Measurements from ENCODE around the gene CILP2.

The CILP2 gene

GRCh38 chr19:19571071-19571786, 33.2 kb downstream of the CILP2 start:
- no peak for DNase-seq

GRCh38 chr19:19575411-19575810, 37.3 kb downstream of the CILP2 start:
- no peak for DNase-seq

- DNase-seq: no peak
Observed at GRCh38 chr19:19578252-19578651, 40.2 kb downstream of the CILP2 start.

GRCh38 chr19:19579533-19580361, 41.7 kb downstream of the CILP2 start:
- no peak for DNase-seq

DNA sequence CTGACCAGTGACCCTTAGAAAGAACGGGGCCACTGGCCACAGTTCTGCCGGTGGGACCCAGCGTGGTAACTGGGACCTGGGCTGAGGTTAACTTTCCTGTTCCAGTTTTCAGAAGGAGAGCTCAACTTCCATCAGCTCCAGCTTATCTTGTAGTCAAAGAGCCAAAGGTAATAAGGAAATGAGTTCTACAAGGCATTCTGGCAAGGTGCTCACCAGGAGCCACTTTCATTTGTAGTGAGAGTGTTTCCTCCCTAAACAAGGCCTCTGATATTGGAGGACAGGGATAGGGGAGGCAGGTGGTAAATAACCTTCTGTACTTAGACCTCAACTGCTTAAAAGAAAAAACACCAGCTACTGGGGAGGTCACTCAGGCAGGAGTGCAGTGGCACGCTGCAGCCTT, 42.4 kb downstream of the CILP2 start:
- DNase-seq: no peak

DNA sequence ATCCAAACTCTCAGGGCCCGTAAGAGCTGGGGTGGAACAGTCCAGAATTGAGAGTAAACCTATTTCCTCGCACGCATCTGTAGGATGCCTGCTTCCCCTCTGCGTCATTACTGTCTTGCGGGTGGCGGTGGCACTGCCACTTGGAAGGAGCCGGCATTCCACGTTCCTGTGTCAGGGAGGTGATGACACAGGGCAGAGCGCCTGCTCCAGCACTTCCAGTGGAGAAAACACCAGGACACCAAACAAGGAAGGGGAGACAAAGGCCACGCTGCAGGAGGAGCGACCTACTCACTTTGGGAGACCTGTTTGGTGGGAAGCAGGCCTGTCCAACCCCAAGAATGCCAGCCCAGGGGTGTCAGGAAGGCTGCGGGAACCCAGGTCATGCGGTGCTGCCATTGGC, 43.3 kb downstream of the CILP2 start:
- no peak for DNase-seq

DNA sequence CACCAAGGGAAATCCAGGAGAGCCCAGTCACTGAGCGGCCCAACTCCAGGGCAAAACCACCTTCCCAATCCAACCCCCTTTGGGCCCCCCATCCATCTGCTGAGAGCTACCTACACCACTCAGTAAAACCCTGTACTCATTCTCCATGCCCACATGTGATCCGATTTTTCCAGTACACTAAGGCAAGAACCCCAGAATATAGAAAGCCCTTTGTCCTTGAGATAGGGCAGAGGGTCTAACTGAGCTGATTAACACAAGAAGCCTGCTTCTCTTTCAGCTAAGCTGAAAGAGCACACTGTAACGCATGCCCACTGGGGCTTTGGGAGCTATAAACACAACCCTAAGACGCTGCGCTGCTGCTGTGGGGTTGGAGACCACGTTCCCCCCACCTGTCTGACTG, 44.4 kb downstream of the CILP2 start:
- no peak for DNase-seq

DNA sequence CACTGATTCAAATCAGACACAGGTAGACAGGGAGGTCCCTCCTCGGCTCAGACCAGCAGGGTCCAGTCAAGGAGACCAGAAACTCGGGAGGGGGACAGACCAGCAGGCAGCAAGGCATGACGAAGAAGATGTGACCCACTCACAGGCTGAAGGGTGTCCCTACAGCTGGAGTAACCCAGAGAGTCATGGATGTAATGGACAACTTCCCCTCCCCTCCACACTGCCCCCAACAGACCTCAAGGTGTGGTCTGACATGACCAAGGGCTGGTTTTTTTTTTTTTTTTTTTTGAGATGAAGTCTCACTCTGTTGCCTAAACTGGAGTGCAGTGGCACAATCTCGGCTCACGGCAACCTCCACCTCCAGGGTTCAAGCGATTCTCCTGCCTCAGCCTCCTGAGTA, 46.3 kb downstream of the CILP2 start:
- no peak for DNase-seq

DNA sequence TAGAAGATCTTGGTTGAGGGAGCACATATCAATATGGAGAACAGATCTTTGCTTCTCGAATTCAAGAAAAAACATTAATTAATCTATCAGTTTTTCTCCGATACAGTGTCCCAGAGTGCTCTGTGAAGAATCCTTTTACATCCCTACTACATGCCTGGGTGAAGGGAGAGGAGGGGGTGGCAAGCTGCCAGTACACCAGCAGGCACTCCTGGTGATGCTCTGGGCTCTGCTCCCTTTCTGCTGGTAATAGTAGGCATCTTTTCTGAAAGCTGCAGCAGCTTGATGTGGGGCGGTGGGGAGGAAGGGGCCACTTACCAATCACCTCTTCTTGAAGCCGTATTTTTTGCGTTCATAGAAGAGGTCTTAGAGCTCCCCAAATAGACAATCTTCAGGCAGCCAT, 49.7 kb downstream of the CILP2 start:
- DNase-seq: no peak

GRCh38 chr19:19588546-19588945, 50.5 kb downstream of the CILP2 start:
- DNase-seq: no peak

DNA sequence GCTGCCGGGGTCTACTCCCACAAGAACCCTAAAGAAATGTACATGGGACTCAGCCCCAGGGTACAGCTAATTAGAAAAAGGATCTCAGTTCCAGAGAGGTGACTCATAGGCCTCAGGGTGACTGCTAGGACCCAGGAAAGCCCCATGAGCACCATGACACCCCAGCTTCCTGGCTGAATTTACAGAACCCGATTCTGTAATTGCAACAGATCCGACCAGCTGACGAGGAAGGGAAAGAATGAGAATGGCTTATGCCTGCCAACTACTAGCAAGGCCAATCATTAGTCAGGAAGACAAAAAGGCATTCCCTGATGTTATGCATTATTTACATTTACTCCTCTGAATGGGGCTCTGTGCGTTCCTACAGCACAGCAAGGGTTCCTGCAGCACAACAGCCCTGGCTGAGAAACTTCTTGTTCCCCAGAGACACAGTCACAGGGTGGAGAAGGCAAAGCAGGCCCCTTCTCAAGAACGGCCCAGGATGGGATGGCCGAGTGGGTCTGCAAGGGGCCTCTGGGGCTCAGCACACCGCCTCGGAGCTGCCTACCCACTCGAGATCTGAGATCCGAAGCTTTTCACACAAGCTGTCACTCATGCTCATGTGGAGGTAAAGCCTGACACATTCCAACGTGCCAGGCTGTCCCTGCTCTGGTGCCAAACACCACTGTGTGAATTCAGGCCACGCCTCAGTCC, 53.2 kb downstream of the CILP2 start:
- no peak for DNase-seq

- no peak for DNase-seq
Observed at GRCh38 chr19:19592690-19593089, 54.6 kb downstream of the CILP2 start.

GRCh38 chr19:19594381-19594780, 56.3 kb downstream of the CILP2 start:
- no peak for DNase-seq

DNA sequence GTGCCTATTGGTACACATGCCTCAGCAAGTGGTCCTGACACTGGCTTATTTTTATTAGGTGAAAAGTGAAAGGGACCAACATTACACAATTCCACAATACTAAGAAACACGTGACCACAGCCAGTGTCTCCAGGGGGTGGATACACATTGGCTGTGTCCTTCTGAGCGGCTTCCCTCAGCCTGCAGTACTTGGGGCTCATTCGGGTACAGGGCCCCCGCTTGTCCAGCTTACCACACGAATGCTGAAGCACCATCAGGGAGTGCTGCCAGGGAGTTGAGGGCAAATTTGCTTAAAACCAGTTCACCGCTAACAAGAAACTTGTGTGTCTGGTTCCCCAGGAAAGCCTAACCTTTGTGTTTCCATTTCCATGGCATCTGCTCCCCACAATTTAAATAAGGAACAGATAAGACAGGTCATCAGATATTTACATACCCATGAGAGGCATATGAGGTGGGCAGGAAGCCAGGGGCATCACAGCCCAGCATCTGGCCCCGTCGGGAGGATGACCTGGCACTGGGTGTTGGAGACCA, 57.2 kb downstream of the CILP2 start:
- no peak for DNase-seq

Data from SHP77 (cell line).